WTC11 (cell line): ENCODE measurements around the gene TNFRSF6B. TPM values are rescaled to one million over a fixed set of nuclear protein-coding genes. Genes with fewer than 3 reads are reported as not detected.

Source experiments
- ATAC-seq: fragments of 200-7000 bp; cut with Tn5 transposase; 2 replicates; pipeline ENCODE4 v1.10.0; 2021; ENCODE audit warnings: mild to moderate bottlenecking, moderate library complexity
- CTCF ChIA-PET: fragments of 300-600 bp; sonication (Branson Sonifier 250); formaldehyde crosslinking; loops from one replicate; lab custom pipeline; 2021; ENCODE audit warnings: antibody characterized with exemption; lab: Charles Lee
- POLR2A ChIA-PET: fragments of 350-600 bp; sonication (Branson Sonifier 250); formaldehyde crosslinking; loops from one replicate; lab custom pipeline; 2021; ENCODE audit warnings: antibody characterized with exemption; lab: Charles Lee
- DNase-seq: peaks from one replicate; pipeline ENCODE4 v3.0.0; 2021; ENCODE audit warnings: low spot score
- H3K27ac Mint-ChIP-seq: 2 replicates; pipeline ENCODE4 v1.8.0; 2021; ENCODE audit warnings: mixed read lengths
- H3K27me3 Mint-ChIP-seq: 2 replicates; pipeline ENCODE4 v1.8.0; 2021; ENCODE audit warnings: low read depth, mild to moderate bottlenecking, moderate library complexity, mixed read lengths
- H3K36me3 Mint-ChIP-seq: 2 replicates; pipeline ENCODE4 v1.8.0; 2021; ENCODE audit warnings: mixed read lengths
- H3K4me1 Mint-ChIP-seq: 2 replicates; pipeline ENCODE4 v1.8.0; 2022; ENCODE audit warnings: mixed read lengths
- H3K4me3 Mint-ChIP-seq: 2 replicates; pipeline ENCODE4 v1.8.0; 2021; ENCODE audit warnings: mild to moderate bottlenecking, moderate library complexity, mixed read lengths
- H3K9me3 Mint-ChIP-seq: 2 replicates; pipeline ENCODE4 v1.8.0; 2021; ENCODE audit warnings: mixed read lengths
- ATF2 ChIP-seq: sonication (generic); formaldehyde crosslinking; IDR thresholded peaks from 2 replicates; pipeline ENCODE4 v1.8.1; 2022; ENCODE audit warnings: low read depth, missing genetic modification reagents, borderline replicate concordance
- CREM ChIP-seq: sonication (generic); formaldehyde crosslinking; IDR thresholded peaks from 2 replicates; pipeline ENCODE4 v1.8.1; 2022; ENCODE audit warnings: mild to moderate bottlenecking, missing genetic modification reagents, moderate library complexity
- GABPB1 ChIP-seq: sonication (generic); formaldehyde crosslinking; IDR thresholded peaks from 2 replicates; pipeline ENCODE4 v1.8.1; 2023; ENCODE audit warnings: mild to moderate bottlenecking, missing genetic modification reagents
- HMGXB4 ChIP-seq: sonication (generic); formaldehyde crosslinking; IDR thresholded peaks from 2 replicates; pipeline ENCODE4 v1.8.1; 2023; ENCODE audit warnings: mild to moderate bottlenecking, moderate library complexity, missing genetic modification reagents
- JAZF1 ChIP-seq: fragments of 250-450 bp; sonication (Bioruptor Pico); IDR thresholded peaks from 2 replicates; pipeline ENCODE4 v1.9.0; 2021; ENCODE audit warnings: moderate library complexity, mild to moderate bottlenecking, inconsistent platforms
- MYBL2 ChIP-seq: sonication (generic); formaldehyde crosslinking; IDR thresholded peaks from 2 replicates; pipeline ENCODE4 v1.8.1; 2023; ENCODE audit warnings: mild to moderate bottlenecking, moderate library complexity, missing genetic modification reagents
- NR3C1 ChIP-seq: sonication (generic); formaldehyde crosslinking; conservative IDR thresholded peaks from 2 replicates; pipeline ENCODE4 v1.8.1; 2023; ENCODE audit warnings: low read depth, mild to moderate bottlenecking, missing genetic modification reagents
- OVOL2 ChIP-seq: fragments of 250-450 bp; sonication (Bioruptor Pico); IDR thresholded peaks from 2 replicates; pipeline ENCODE4 v1.9.0; 2021; ENCODE audit warnings: mild to moderate bottlenecking, borderline replicate concordance
- SMAD3 ChIP-seq: sonication (generic); formaldehyde crosslinking; IDR thresholded peaks from 2 replicates; pipeline ENCODE4 v1.8.0; 2022; ENCODE audit warnings: missing genetic modification reagents, mild to moderate bottlenecking, borderline replicate concordance
- TEAD4 ChIP-seq: sonication (generic); formaldehyde crosslinking; IDR thresholded peaks from 2 replicates; pipeline ENCODE4 v1.8.0; 2022; ENCODE audit warnings: mild to moderate bottlenecking, missing genetic modification reagents
- ZNF138 ChIP-seq: sonication (generic); formaldehyde crosslinking; conservative IDR thresholded peaks from 2 replicates; pipeline ENCODE4 v1.8.1; 2022; ENCODE audit warnings: mild to moderate bottlenecking, moderate library complexity, missing genetic modification reagents
- ZNF317 ChIP-seq: sonication (generic); formaldehyde crosslinking; IDR thresholded peaks from 2 replicates; pipeline ENCODE4 v1.8.1; 2023; ENCODE audit warnings: low read depth, mild to moderate bottlenecking, moderate library complexity, missing genetic modification reagents, borderline replicate concordance
- ZSCAN18 ChIP-seq: fragments of 250-450 bp; sonication (Bioruptor Pico); IDR thresholded peaks from 2 replicates; pipeline ENCODE4 v2.1.2; 2022; ENCODE audit warnings: mild to moderate bottlenecking, moderate library complexity
- total RNA-seq: library from RNA; stranded (reverse); gene quantifications from 3 replicates; pipeline ENCODE4 v1.2.3, GENCODE V29; 2021
- TF ChIP-seq, protein P1 (sequence below): sonication (generic); formaldehyde crosslinking; IDR thresholded peaks from 2 replicates; pipeline ENCODE4 v1.8.1; 2022; ENCODE audit warnings: mild to moderate bottlenecking, moderate library complexity, missing genetic modification reagents
- TF ChIP-seq, protein P2 (sequence below): fragments of 250-450 bp; sonication (Bioruptor Pico); IDR thresholded peaks from 2 replicates; pipeline ENCODE4 v1.8.0; 2021; ENCODE audit warnings: mild to moderate bottlenecking
- TF ChIP-seq, protein P3 (sequence below): sonication (generic); formaldehyde crosslinking; IDR thresholded peaks from 2 replicates; pipeline ENCODE4 v1.8.0; 2022; ENCODE audit warnings: mild to moderate bottlenecking, missing genetic modification reagents
- TF ChIP-seq, protein P4 (sequence below): sonication (generic); formaldehyde crosslinking; IDR thresholded peaks from 2 replicates; pipeline ENCODE4 v1.8.1; 2023; ENCODE audit warnings: mild to moderate bottlenecking, missing genetic modification reagents
- TF ChIP-seq, protein P5 (sequence below): fragments of 250-450 bp; sonication (Bioruptor Pico); IDR thresholded peaks from 2 replicates; pipeline ENCODE4 v1.9.0; 2021; ENCODE audit warnings: moderate library complexity, mild to moderate bottlenecking, inconsistent platforms, borderline replicate concordance

The TNFRSF6B gene
- total RNA-seq, 1 experiment from 2014 or later, result not detected

- TF ChIP-seq, protein P1, sequence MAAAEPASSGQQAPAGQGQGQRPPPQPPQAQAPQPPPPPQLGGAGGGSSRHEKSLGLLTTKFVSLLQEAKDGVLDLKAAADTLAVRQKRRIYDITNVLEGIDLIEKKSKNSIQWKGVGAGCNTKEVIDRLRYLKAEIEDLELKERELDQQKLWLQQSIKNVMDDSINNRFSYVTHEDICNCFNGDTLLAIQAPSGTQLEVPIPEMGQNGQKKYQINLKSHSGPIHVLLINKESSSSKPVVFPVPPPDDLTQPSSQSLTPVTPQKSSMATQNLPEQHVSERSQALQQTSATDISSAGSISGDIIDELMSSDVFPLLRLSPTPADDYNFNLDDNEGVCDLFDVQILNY (CRISPR knock-in tag), result no peak
- TF ChIP-seq MYBL2 (CRISPR knock-in tag) (no peak), HMGXB4 (CRISPR knock-in tag) (no peak), GABPB1 (CRISPR knock-in tag) (no peak), TEAD4 (no peak), ZNF138 (CRISPR knock-in tag) (no peak), SMAD3 (CRISPR knock-in tag) (no peak), CREM (CRISPR knock-in tag) (no peak)
- TF ChIP-seq, protein P2, sequence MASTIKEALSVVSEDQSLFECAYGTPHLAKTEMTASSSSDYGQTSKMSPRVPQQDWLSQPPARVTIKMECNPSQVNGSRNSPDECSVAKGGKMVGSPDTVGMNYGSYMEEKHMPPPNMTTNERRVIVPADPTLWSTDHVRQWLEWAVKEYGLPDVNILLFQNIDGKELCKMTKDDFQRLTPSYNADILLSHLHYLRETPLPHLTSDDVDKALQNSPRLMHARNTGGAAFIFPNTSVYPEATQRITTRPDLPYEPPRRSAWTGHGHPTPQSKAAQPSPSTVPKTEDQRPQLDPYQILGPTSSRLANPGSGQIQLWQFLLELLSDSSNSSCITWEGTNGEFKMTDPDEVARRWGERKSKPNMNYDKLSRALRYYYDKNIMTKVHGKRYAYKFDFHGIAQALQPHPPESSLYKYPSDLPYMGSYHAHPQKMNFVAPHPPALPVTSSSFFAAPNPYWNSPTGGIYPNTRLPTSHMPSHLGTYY, result no peak
Observed at GRCh38 chr20:63732118-63733095, 36.0 kb downstream of the TNFRSF6B start (continued).

- DNase-seq (no peak), ATAC-seq (no peak)
- CTCF ChIA-PET, result no interaction called here
- H3K4me3 Mint-ChIP-seq, result no peak overlapping the region
- H3K36me3 Mint-ChIP-seq, result peaks cover 8% of the 10 kb centered on the region; the same call in 1 of the 2 replicates
- no peaks in the 10 kb centered on the region for H3K9me3 Mint-ChIP-seq
- no peaks in the 10 kb centered on the region for H3K27me3 Mint-ChIP-seq
- no peaks in the 10 kb centered on the region for H3K4me1 Mint-ChIP-seq
- TF ChIP-seq NR3C1 (CRISPR knock-in tag), result no peak
- TF ChIP-seq ATF2 (CRISPR knock-in tag), result no peak
- no peak for TF ChIP-seq OVOL2 (CRISPR knock-in tag)
- no peak for TF ChIP-seq ZNF317 (CRISPR knock-in tag)
- TF ChIP-seq ZSCAN18 (CRISPR knock-in tag), result no peak
- TF ChIP-seq, protein P3, sequence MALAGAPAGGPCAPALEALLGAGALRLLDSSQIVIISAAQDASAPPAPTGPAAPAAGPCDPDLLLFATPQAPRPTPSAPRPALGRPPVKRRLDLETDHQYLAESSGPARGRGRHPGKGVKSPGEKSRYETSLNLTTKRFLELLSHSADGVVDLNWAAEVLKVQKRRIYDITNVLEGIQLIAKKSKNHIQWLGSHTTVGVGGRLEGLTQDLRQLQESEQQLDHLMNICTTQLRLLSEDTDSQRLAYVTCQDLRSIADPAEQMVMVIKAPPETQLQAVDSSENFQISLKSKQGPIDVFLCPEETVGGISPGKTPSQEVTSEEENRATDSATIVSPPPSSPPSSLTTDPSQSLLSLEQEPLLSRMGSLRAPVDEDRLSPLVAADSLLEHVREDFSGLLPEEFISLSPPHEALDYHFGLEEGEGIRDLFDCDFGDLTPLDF (CRISPR knock-in tag), result no peak
- TF ChIP-seq, protein P4, sequence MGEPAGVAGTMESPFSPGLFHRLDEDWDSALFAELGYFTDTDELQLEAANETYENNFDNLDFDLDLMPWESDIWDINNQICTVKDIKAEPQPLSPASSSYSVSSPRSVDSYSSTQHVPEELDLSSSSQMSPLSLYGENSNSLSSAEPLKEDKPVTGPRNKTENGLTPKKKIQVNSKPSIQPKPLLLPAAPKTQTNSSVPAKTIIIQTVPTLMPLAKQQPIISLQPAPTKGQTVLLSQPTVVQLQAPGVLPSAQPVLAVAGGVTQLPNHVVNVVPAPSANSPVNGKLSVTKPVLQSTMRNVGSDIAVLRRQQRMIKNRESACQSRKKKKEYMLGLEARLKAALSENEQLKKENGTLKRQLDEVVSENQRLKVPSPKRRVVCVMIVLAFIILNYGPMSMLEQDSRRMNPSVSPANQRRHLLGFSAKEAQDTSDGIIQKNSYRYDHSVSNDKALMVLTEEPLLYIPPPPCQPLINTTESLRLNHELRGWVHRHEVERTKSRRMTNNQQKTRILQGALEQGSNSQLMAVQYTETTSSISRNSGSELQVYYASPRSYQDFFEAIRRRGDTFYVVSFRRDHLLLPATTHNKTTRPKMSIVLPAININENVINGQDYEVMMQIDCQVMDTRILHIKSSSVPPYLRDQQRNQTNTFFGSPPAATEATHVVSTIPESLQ (CRISPR knock-in tag), result no peak
- TF ChIP-seq, protein P5, sequence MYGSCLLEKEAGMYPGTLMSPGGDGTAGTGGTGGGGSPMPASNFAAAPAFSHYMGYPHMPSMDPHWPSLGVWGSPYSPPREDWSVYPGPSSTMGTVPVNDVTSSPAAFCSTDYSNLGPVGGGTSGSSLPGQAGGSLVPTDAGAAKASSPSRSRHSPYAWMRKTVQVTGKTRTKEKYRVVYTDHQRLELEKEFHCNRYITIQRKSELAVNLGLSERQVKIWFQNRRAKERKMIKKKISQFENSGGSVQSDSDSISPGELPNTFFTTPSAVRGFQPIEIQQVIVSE (CRISPR knock-in tag), result no peak
- no peak for TF ChIP-seq JAZF1 (CRISPR knock-in tag)
- TF ChIP-seq, all 79 proteins: peak for 0
- H3K27ac Mint-ChIP-seq, result no peak overlapping the region
- POLR2A ChIA-PET, result no interaction called here
Observed at GRCh38 chr20:63733117-63733516, 36.7 kb downstream of the TNFRSF6B start.
